DOHH2 (cell line): Measurements from ENCODE around the gene CPOX.

Source experiments
- CTCF ChIP-seq: fragments of 200-600 bp; sonication (generic); IDR thresholded peaks from one replicate; pipeline ENCODE4 v1.5.1; 2014; ENCODE audit warnings: antibody characterized with exemption, mild to moderate bottlenecking, low read depth, low read length; ENCODE audit not compliant: poor library complexity, severe bottlenecking
- EZH2phosphoT487 ChIP-seq: fragments of 200-600 bp; sonication (generic); IDR thresholded peaks from 2 replicates; pipeline ENCODE4 v1.6.1; 2017; ENCODE audit warnings: borderline replicate concordance, mild to moderate bottlenecking, antibody characterized with exemption, low read length, moderate library complexity, mixed read lengths

- TF ChIP-seq CTCF (no peak), EZH2phosphoT487 (no peak)
Observed at GRCh38 chr3:98598492-98598891, 5.1 kb upstream of the CPOX start.
